ENCODE results near the gene DNAJC8.

DNAJC8 gene

DNA sequence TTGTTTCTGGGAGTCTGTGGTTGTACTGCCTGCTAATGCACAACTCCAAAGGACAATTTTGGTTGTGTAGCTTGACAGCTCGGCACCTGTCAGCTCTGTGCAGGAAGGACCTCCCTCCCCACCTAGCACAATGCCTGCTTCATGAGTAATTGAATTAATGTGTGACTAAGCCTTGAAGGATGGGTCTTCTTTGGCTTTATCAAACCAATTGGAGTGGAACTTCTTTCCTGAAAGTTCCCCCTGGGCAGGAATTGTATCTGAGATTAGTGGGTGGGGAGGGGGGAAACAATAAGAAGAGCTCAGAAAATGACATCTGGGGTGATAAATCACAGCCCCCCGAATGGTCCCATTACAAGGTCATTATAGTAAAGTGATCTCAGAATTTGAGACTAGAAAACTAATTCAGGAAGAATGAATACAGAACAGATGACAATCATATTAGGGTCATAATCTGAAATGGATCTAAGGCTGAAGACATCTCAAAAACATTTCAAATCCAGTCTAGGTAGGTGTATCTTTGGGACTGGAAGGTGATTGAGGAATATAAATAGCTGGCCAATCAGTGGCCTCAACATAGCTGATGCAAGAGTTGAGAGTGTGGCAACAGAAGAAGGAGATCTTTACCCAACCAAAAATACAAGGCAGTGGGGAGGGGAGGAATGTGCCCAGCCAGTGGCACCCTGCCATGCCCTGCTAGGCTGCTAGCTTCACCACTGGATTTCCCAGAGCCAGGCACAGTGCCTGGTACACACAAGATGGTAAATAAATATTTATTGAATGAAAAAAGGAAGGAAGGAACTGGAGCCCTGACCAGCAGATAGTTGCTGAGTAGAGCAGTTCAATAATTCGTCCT, 16.4 kb upstream of the DNAJC8 start:
- no peak for DNase-seq

DNA sequence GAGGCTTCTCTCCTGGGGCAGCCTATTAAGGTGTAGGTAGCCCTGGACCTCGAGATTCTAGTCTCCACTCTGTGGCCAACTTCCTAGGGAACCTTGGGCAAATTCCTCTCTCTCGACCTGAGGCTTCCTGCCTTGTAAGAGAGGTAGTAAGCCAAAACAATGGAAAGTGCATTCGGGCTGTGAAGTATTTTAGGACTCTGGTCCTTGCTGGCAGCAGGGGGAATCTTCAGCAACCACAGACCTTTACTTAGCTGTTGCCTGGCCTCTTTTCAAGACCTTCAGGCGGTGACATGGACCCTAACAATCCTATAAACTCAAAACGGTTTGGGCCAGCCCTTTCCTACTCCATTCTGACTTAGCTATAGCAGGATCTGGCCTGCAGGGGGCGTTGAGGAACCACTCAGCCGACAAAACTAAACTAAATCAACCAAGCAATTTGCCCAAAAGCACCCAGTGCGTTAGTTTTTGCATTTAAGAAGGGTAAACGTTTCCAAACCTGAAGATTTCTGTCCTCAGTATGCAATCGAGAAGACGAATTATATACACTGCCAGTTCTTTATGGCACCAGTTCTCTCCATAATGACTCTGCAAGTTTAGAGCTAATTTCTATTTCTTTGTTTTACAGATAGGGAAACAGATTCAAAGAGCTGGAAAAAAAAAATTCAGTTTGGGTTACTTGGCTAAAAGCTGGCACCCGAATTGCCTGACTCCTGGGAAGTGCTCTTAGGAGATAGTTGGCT, 15.6 kb upstream of the DNAJC8 start:
- peak; percentile 67 for DNase-seq

DNA sequence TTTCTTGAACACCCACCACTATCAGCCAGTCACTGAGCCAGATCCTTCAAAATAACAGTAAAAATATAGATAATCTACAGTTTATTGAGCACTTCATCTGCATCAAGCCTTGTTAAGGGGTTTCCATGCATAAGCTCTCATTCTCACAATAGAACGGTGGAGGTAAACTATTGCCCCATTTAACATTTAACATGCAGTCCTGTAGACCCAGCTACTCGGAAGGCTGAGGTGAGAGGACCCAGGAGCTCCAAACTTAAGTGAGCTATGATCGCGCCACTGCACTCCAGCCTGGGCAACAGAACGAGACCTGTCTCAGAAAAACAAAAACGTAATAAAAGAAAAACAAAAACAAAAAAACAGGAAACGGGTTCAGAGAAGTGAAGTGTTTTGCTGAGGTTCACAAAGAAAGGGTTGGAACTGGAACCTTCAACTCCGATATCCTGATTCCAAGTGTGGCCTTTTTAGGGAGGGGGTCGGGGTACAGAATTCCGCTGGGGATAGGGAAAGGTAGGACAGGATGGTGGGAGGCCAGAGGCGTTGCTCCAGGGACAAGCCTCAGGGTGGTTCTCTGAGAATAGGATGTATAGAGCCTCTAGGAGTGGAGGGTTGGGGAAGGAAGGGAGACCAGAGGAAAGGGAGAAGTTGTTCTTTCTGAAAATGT, 14.9 kb upstream of the DNAJC8 start:
- no peak for DNase-seq

DNA sequence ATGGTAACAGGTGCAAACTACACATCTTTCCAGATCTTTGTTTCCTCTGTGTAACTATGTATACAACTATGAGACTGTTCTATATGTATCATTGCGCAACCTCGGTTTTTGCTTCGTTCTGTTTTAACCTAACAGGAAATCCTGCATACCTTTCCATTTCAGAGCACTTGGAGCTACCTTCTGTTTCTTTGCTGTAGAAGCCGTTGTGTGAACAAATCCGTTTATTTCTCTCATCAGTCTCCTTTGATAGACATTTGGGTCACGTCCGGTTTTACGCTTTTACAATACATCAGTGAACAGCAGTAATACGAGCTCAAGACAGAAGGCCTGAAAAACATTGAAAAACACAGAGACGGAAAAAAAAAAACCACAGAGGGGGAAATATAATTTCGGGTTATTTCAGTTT, 13.6 kb upstream of the DNAJC8 start:
- no peak for DNase-seq

DNA sequence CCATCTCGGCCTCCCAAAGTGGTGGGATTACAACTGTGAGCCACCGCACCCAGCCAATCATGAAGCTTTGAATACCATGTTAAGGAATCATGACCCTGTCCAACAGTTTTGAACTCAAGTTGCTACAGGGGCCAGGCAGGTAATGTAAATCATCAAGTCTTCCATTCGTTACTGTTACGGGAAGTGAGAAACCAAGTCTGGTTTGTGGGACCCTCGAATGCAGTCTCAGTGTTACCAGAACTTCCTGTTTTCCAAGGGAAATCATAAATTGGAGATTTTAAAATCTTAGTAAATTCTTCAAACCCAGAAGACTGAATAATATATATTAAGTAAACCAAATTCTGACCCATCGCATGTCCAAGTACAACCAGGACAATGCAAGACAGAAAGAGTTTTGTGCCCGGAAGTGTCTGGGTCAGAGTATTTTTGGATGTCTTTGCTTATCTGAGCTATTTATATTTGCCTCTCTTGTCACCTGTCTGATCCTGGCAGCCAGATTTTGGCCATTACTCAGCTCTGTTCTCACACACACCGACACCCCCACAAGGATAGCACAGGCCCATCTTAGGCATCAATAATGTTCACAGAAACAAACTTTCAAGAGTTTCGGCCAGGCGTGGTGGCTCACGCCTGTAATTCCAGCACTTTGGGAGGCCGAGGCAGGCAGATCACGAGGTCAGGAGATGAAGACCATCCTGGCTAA, 11.9 kb upstream of the DNAJC8 start:
- no peak for DNase-seq

DNA sequence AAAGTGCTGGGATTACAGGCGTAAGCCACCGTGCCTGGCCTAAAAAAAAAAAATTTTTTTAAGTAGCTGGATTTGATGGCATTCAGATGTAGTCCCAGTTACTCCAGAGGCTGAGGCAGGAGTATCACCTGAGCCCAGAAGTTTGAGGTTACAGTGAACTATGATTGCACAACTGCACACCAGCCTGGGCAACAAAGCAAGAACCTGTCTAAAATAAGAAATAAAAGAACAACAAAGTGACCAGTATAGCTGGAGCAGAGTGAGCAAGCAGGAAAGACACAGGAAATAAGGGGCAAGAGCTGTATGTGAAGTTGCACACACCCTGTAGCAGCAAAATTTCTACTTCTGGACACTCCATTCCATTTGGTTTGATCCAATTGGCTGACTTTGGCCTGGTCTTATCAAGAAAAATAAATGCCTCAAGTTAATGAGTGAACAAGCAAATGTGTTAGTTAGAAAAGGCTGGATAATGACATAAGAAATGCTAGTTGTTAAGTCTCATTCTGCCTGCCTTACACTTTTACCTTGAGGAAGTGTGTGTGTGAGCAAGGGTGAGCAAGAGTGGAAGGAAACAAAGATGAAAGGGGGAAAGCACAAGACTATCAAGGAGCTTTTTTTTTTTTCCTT, 11.0 kb upstream of the DNAJC8 start:
- no peak for DNase-seq

DNA sequence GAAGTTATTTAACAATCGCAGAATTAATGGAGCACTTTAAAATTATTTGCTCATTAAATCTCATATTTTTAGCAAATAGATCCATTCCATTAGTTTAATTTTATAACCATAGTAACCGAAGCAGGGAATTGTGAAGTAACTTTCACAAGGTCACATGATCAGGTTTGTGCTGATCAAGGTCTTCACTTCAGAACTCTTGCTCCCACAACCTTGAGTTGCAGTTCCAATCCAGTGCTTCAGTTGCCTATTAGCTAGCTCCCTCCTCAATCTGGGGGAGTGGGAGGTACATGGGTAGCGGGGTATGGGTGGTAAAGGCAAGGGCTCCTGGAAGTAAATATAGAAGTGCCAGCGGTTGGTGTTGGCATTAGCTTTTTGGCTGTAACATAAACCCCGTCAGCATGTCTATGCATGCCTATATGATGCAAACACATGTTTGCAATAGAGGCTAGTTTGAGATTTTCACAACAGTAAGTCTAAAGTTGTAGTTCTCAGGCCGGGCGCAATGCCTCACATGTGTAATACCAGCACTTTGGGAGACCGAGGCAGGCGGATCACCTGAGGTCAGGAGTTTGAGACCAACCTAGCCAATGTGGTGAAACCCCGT, 8.9 kb upstream of the DNAJC8 start:
- DNase-seq = no peak

DNA sequence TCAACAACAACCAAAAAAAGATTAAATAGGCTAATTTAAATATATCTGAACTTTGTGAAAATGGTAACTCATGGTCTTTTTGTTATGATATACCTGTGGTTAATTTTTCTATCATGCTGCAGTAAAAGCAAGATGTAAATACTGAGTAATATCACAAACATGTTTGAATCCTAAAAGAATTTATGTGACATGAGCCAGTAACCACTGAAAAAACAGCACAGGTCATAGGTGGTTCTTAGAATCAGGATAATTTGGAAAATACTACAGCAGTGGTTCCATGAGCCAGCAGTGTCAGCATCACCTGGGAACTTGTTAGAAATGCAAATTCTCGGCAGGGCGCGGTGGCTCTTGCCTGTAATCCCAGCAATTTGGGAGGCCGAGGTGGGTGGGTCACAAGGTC, 7.2 kb upstream of the DNAJC8 start:
- no peak for DNase-seq

DNA sequence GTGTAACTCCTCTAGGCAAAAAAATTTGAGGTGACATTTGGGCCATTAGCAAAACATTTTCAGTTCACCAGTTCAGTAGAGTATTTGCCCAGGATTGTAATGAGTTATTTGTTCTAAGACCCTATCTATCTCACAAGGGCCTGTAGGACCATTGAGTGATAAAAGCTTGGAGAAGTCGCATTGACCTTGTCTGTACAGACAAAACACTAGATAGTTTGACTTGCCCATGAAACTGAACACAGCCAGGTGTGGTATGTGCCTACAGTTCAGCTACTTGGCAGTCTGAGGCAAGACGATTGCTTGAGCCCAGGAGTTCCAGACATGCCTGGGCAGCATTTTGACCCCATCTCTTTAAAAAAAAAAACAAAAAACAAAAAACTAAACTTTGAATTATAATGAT, 6.2 kb upstream of the DNAJC8 start:
- no peak for DNase-seq

DNA sequence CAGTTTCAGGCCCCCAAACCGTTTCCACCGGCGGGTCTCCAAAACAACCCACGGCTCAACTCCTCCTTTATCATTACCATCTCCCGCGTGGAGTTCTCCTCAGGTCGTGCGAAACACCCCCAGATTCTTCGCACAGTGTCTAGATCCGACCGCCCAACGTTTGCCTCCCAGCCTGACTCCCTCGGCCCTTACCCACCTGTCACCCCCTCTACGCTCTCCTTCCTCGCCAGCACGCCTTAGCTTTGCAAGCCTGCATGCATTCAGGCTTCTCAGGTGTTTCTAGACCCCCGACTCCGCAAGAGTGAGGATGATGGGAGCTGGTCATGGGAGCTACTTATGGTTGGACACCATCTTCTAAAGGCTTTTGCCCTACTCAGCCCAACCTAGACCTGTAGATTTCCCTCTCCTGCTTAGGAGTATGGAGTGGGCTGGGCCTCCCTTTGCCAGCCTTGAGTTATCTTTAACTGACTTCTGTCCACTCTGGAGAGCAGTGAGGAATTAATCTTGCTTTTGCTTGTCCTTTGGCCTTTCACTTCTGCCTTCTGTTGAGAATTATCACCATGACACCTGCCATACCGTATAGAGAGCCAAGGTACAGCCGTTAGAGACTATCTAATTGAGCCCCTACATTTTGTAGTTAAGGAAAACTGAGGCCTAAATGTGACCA, 4.0 kb upstream of the DNAJC8 start:
- no peak for DNase-seq

DNA sequence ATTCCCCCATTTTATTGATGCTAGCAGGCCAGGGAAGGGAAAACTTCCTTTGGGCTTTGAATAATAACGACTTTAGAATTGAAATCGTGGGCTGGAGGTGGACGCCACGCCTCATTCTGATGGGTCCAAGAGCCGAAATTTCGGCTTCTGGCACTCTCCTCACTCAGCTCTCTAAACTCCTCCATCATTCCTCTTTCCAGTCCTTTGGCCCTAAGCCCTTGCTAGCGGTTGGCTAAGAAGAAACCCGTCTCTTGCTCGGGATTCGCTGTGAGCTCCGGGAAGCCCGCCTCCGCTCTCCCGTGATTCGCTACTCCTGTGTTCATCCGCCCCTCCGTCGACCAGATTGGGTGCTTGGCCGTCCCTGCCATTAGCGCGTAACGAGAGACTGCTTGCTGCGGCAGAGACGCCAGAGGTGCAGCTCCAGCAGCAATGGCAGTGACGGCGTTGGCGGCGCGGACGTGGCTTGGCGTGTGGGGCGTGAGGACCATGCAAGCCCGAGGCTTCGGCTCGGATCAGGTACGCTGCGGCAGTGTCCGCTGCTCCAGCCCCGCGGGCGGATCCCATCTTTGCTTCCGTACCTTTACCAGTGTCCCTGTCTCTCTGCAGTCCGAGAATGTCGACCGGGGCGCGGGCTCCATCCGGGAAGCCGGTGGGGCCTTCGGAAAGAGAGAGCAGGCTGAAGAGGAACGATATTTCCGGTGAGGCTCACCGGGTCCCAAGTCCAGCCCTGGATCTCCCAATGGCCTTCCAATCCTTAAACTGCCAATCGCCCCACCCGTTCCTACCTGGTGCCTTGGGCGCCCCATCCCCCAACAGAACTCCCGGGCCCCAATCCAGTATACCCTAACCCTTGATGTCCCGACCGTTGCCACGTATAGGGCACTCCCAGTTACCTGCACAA, 3.2 kb upstream of the DNAJC8 start, which contains the start of gene ATP5IF1:
ATP5IF1 (plus strand) TSS at position 370 of the 901 bp plus-strand sequence; CDS start at position 430, 60 bp downstream.
- peak; percentile 98 for DNase-seq

DNA sequence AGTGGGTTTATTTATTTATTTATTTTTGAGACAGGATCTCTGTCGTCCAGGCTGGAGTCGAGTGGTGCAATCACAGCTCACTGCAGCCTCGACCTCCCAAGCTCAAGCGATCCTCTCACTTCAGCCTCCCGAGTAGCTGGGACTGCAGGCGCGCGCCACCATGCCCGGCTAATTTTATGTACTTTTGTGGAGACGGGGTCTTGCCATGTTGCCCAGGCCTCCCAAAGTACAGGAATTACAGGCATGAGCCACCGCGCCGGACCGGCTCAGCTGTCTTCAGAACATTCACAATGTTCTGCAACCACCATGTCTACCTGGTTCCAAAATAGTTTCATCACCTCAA, 406 bp upstream of the DNAJC8 start:
- DNase-seq = no peak

DNA sequence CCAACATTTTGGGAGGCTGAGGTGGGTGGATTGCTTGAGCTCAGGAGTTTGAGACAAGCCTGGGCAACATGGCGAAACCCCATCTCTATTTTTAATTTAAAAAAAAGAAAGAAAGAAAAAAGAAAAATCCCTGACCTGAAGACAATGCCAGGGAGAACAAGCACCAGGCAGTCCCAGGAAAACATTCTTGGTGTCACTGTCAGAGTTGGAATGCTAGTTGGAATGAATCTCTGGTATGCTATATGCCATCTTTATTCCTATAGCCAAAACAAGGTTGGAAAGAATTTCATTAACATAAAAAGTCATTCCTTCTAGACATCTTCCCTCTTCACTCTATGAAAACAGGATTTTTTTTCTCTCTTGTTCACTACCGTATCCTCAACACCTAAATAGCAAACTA, 2.8 kb downstream of the DNAJC8 start:
- no peak for DNase-seq

DNA sequence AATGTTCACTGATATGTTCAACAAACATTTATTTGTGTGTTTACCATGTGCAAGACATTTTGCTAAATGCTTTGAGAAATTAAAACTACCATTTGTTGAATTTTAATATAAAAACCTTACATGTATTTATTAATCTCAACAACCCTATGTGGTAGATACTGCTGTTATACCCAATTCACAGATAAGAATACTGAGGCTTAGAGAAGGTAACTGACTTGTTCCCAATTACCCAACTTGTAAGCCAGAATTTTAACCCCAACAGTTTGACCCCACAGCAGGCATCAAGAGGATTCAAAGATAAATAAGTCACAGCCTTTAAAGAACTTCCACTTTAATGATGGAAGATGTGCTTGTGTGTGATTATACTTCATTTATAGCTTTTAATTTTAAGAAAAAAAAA, 3.7 kb downstream of the DNAJC8 start:
- no peak for DNase-seq

DNA sequence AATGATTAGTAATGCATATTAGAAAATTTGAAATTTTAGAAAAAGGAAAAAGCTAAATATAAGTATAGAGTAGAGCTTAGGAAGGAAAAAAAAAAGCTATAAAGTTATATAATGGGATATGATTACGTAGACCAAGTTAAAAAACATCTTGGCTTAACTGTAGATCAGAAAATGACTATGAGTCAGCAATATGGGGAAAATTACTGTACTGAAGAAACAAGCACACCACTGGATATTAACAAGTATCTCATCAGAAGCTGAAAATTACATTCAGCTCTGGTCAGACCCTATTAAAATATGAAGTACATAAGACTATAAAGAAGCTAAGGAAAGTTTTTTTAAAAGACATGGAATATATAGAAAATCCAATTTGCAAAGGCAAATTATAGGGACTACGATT, 19.5 kb downstream of the DNAJC8 start:
- DNase-seq = no peak

DNA sequence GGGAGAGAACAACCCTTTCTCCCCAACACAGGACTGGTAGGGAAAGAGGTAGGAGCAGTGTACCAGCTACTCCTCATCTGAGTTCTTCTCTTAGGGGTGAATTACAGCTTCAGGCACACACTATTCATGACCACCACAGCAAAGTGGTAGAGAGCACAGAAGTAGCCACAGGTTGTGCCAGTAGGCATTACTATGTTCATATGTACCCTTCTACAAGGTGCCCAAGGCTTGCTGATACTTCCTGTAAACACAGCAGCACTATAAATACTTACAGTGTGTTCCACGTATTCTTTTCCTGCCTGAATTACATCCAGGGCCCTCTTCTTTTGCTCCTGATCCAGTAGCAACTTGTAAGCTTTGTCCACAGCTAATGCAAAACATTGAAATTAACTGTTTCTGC, 23.1 kb downstream of the DNAJC8 start:
- DNase-seq = no peak

DNA sequence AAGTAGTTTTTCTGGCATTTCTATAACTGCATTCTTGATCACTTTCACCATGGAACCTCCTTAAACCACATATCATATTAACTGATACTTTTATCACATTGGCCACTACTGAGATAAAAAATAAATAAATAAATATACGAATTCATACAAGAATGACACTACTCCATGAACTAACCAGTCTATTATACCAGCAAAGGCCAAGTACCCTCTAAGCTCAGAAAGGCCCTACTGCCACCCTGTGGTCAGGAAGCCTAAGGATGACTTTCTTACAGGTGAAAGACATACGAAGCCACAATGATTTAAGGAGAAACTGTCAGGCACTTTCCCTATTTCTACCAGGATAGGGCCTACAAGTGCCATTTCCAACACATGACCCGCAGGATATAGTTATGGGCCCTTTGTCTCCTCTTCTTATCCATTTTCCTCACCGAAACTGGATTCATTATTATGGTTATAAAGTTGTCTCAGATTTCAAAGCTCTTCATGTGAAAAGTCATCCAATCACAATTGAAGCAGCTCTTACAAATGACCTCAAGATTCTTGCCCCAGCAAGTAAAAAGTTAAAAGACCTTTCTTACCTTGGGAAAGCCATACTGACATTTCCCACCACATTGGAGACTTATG, 23.9 kb downstream of the DNAJC8 start:
- DNase-seq = peak; percentile 59

DNA sequence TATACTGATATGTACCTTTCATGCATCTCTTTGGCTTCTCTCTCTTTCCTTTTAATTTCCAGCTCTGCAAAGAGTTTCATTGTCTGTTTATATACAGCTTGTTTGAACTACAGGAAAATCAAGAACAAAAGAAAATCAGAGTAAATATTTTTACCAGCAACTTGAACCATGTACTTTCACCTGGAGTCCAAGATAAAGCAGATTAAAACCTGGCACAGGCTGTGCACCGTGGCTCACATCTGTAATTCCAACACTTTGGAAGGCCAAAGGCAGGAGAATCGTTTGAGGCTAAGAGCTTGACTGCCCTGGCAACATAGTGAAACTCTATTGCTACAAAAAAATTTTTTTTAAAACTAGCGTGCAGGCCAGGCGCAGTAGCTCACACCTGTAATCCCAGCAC, 27.6 kb downstream of the DNAJC8 start:
- DNase-seq = no peak

DNA sequence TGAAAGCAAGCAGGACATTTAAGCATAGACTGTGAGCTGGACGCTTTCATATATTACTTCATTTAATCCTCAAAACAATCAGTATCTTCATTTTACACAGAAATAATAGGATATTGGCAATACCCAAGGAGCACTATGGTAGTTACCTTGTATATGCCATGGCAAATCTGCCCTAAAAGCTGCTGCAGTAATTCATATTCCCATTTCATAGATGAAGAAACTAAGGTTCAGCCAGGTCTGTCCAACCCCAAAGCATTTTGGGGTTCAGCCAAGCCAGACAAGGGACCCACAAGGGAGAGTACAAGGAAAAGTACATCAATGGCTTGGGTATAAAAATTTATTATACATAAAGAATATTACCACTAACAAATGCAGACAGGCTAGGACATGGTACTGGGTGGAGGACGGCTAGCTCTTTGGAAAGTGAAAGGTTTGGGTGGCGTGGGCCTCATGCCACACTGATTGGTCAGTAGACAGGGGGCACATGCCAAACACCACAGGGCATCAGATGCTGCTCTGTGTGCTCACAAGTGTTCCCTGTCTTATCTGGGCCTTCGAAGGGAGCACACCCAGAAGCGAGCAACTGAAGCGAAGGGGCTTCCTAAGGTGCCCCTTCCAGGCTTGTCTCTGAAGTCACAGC, 32.5 kb downstream of the DNAJC8 start:
- no peak for DNase-seq

Data from NCI-H2227 treated with DMSO at 0.1 percent for 48 hours (cell line).